Fibroblast of skin of scalp (primary cell): ENCODE measurements around the gene LIN37.
A peak's percentile ranks its signal among the peaks of the same experiment; 100 is the strongest.
"Not testable (repeated sequence)": the region's sequence is repeated elsewhere in the genome, so short reads cannot be mapped to it uniquely, and the experiment has no call there.

Experiments used
- DNase-seq: peaks from one replicate; pipeline ENCODE4 v3.0.0-alpha.2; 2013

Gene LIN37

GRCh38 chr19:35790981-35791813, 42.8 kb downstream of the LIN37 start:
- DNase-seq = no peak

GRCh38 chr19:35791814-35792279, 43.5 kb downstream of the LIN37 start:
- DNase-seq = no peak

- DNase-seq = no peak
These were observed 43.9 kb downstream of the LIN37 start for GRCh38 chr19:35792312-35792711.

GRCh38 chr19:35792888-35793287, 44.5 kb downstream of the LIN37 start:
- no peak for DNase-seq

GRCh38 chr19:35793381-35794165, 45.2 kb downstream of the LIN37 start:
- DNase-seq = peak; percentile 27

GRCh38 chr19:35795564-35795963, 47.2 kb downstream of the LIN37 start:
- not testable (repeated sequence) for DNase-seq

GRCh38 chr19:35796645-35797542, 48.5 kb downstream of the LIN37 start:
- no peak for DNase-seq

GRCh38 chr19:35797663-35798062, 49.3 kb downstream of the LIN37 start:
- no peak for DNase-seq

GRCh38 chr19:35801828-35802227, 53.5 kb downstream of the LIN37 start:
- DNase-seq = no peak
